B cell (primary cell): ENCODE results near the gene PTPRM.

Experiments
- EZH2 ChIP-seq: IDR thresholded peaks from 2 replicates; pipeline ENCODE4 v1.6.1; 2012; ENCODE audit warnings: borderline replicate concordance, low read depth, mild to moderate bottlenecking, moderate library complexity, low read length; ENCODE audit not compliant: insufficient read depth, poor library complexity, severe bottlenecking
- TF ChIP-seq, protein P1 (sequence below): fragments of 200-600 bp; IDR thresholded peaks from one replicate; pipeline ENCODE4 v1.8.0; 2022; ENCODE audit warnings: antibody characterized with exemption, mild to moderate bottlenecking

DNA sequence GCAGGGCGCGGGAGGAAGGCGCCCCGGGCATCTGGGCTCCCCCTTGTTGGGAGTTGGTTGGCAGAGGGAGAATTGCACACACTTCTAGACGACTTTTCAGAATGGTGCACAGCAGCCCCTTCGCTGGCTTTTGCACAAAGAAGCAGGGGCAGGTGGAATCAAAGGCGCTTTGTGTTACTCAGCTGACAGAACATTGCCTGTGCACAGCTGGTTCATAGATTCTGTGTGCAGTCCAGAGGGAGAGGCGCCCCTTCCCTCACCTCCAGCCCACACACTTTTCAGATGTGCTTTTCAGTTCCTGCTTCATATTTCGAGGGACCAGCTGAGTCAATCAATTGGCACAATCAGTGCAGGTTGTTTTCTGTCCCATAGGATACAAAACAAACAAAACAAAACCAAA is 693.7 kb downstream of the PTPRM start:
- TF ChIP-seq, protein P1, sequence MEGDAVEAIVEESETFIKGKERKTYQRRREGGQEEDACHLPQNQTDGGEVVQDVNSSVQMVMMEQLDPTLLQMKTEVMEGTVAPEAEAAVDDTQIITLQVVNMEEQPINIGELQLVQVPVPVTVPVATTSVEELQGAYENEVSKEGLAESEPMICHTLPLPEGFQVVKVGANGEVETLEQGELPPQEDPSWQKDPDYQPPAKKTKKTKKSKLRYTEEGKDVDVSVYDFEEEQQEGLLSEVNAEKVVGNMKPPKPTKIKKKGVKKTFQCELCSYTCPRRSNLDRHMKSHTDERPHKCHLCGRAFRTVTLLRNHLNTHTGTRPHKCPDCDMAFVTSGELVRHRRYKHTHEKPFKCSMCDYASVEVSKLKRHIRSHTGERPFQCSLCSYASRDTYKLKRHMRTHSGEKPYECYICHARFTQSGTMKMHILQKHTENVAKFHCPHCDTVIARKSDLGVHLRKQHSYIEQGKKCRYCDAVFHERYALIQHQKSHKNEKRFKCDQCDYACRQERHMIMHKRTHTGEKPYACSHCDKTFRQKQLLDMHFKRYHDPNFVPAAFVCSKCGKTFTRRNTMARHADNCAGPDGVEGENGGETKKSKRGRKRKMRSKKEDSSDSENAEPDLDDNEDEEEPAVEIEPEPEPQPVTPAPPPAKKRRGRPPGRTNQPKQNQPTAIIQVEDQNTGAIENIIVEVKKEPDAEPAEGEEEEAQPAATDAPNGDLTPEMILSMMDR: no peak
- TF ChIP-seq EZH2: no peak
